ENCODE results near the gene VEGFC. TPM values are rescaled to one million over a fixed set of nuclear protein-coding genes. Genes with fewer than 3 reads are reported as not detected.
A peak's percentile ranks its signal among the peaks of the same experiment; 100 is the strongest.

VEGFC gene
- total RNA-seq, 1 donor from 2014 or later, result 20.3 TPM

- Mint-ChIP-seq H3K27ac (ENCODE audit: unreplicated experiment) (no peak overlapping the region), H3K9me3 (ENCODE audit: unreplicated experiment) (no peaks in the 10 kb centered on the region), H3K4me3 (ENCODE audit: unreplicated experiment) (no peak overlapping the region), H3K4me1 (ENCODE audit: low read depth, unreplicated experiment) (no peaks in the 10 kb centered on the region), H3K27me3 (ENCODE audit: low read depth, unreplicated experiment) (no peaks in the 10 kb centered on the region), H3K36me3 (ENCODE audit: low read depth, unreplicated experiment) (no peaks in the 10 kb centered on the region)
- DNase-seq (ENCODE audit: low read depth), result no peak
- no peak overlapping the region for H3K4me2 ChIP-seq (ENCODE audit: low read length)
- H4K20me1 ChIP-seq (ENCODE audit: insufficient read depth, low read length), result peaks cover 59% of the 10 kb centered on the region
- no peak overlapping the region for H3K9ac ChIP-seq (ENCODE audit: low read length)
- H3K4me3 ChIP-seq (ENCODE audit: insufficient read depth, low read depth, low read length), result no peak overlapping the region
- H3K4me1 ChIP-seq (ENCODE audit: insufficient read depth, low read length), result peaks cover 3% of the 10 kb centered on the region
- TF ChIP-seq EZH2 (IDR thresholded peaks at IDR 0.05; ENCODE audit: insufficient read depth, low read length), result no peak
- TF ChIP-seq CTCF (IDR thresholded peaks at IDR 0.05; ENCODE audit: insufficient read depth, low read depth, low read length), result no peak
- no peak for FAIRE-seq
- H3K27me3 ChIP-seq (ENCODE audit: insufficient read depth, low read length), result no peaks in the 10 kb centered on the region
- H3K36me3 ChIP-seq (ENCODE audit: insufficient read depth, low read length), result no peaks in the 10 kb centered on the region
- H3K27ac ChIP-seq (ENCODE audit: low read depth, low read length), result no peak overlapping the region
- H3K79me2 ChIP-seq (ENCODE audit: insufficient read depth, low read length), result peaks cover 91% of the 10 kb centered on the region
- H2AFZ ChIP-seq (ENCODE audit: low read depth, low read length), result no peak overlapping the region
- H3K9me3 ChIP-seq (ENCODE audit: insufficient read depth, low read depth, low read length), result no peaks in the 10 kb centered on the region
These were observed 48.6 kb downstream of the VEGFC start for GRCh38 chr4:176744091-176744490.

DNA sequence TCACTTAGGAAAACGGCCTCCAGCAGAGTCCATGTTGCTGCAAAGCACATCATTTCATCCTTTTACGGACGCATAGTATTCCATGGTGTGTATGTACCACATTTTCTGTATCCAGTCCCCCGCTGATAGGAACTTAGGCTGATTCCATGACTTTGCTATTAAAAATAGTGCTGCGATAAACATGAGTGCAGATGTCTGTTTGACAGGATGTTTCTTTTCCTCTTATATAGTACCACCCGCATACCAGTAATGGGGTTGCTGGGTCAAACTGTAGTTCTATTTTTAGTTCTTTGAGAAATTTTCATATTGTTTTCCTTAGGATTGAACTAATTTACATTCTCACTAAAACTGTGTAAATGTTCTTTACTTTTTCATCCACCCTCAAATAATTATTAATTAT is 50.5 kb downstream of the VEGFC start:
- Histone ChIP-seq H3K4me3 (ENCODE audit: insufficient read depth, low read depth, low read length) (no peak overlapping the region), H3K36me3 (ENCODE audit: insufficient read depth, low read length) (no peaks in the 10 kb centered on the region), H3K79me2 (ENCODE audit: insufficient read depth, low read length) (peaks cover 92% of the 10 kb centered on the region), H2AFZ (ENCODE audit: low read depth, low read length) (no peak overlapping the region), H3K27me3 (ENCODE audit: insufficient read depth, low read length) (no peaks in the 10 kb centered on the region), H4K20me1 (ENCODE audit: insufficient read depth, low read length) (peaks cover 64% of the 10 kb centered on the region), H3K27ac (ENCODE audit: low read depth, low read length) (no peak overlapping the region), H3K9me3 (ENCODE audit: insufficient read depth, low read depth, low read length) (no peaks in the 10 kb centered on the region), H3K9ac (ENCODE audit: low read length) (no peak overlapping the region), H3K4me1 (ENCODE audit: insufficient read depth, low read length) (peaks cover 3% of the 10 kb centered on the region), H3K4me2 (ENCODE audit: low read length) (no peak overlapping the region)
- H3K36me3 Mint-ChIP-seq (ENCODE audit: low read depth, unreplicated experiment), result no peaks in the 10 kb centered on the region
- no peaks in the 10 kb centered on the region for H3K9me3 Mint-ChIP-seq (ENCODE audit: unreplicated experiment)
- no peaks in the 10 kb centered on the region for H3K4me1 Mint-ChIP-seq (ENCODE audit: low read depth, unreplicated experiment)
- no peaks in the 10 kb centered on the region for H3K27me3 Mint-ChIP-seq (ENCODE audit: low read depth, unreplicated experiment)
- no peak for DNase-seq (ENCODE audit: low read depth)
- TF ChIP-seq CTCF (IDR thresholded peaks at IDR 0.05; ENCODE audit: insufficient read depth, low read depth, low read length), result no peak
- TF ChIP-seq EZH2 (IDR thresholded peaks at IDR 0.05; ENCODE audit: insufficient read depth, low read length), result no peak
- FAIRE-seq, result no peak
- H3K27ac Mint-ChIP-seq (ENCODE audit: unreplicated experiment), result no peak overlapping the region
- H3K4me3 Mint-ChIP-seq (ENCODE audit: unreplicated experiment), result no peak overlapping the region

DNA sequence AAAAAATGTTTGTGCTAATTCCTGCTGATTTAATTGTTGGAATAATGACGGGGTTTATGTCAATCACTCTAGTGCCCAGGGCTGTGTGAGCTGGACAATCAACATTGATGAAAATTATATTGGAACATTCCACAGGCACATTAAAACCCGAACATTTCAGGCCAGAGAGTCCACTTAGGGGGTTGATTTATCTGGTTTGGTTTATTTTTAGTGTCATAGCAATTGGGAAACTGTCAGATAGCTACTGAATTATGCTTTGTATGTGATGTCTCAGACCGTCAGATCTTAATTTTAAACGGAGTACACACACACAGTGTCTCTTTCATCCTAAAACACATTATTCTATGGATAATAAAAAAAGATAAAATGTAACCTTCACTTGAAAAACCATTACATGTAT is 51.5 kb downstream of the VEGFC start:
- H3K4me1 Mint-ChIP-seq (ENCODE audit: low read depth, unreplicated experiment), result no peaks in the 10 kb centered on the region
- Histone ChIP-seq H3K36me3 (ENCODE audit: insufficient read depth, low read length) (no peaks in the 10 kb centered on the region), H3K79me2 (ENCODE audit: insufficient read depth, low read length) (peaks cover 90% of the 10 kb centered on the region), H2AFZ (ENCODE audit: low read depth, low read length) (no peak overlapping the region), H4K20me1 (ENCODE audit: insufficient read depth, low read length) (peaks cover 57% of the 10 kb centered on the region), H3K4me3 (ENCODE audit: insufficient read depth, low read depth, low read length) (no peak overlapping the region), H3K9ac (ENCODE audit: low read length) (no peak overlapping the region), H3K27ac (ENCODE audit: low read depth, low read length) (no peak overlapping the region), H3K27me3 (ENCODE audit: insufficient read depth, low read length) (no peaks in the 10 kb centered on the region), H3K4me1 (ENCODE audit: insufficient read depth, low read length) (peaks cover under 1% of the 10 kb centered on the region), H3K4me2 (ENCODE audit: low read length) (no peak overlapping the region), H3K9me3 (ENCODE audit: insufficient read depth, low read depth, low read length) (no peaks in the 10 kb centered on the region)
- no peak overlapping the region for H3K27ac Mint-ChIP-seq (ENCODE audit: unreplicated experiment)
- no peaks in the 10 kb centered on the region for H3K27me3 Mint-ChIP-seq (ENCODE audit: low read depth, unreplicated experiment)
- no peaks in the 10 kb centered on the region for H3K9me3 Mint-ChIP-seq (ENCODE audit: unreplicated experiment)
- H3K4me3 Mint-ChIP-seq (ENCODE audit: unreplicated experiment), result no peak overlapping the region
- FAIRE-seq (peak; percentile 66), DNase-seq (ENCODE audit: low read depth) (no peak)
- no peak for TF ChIP-seq CTCF (IDR thresholded peaks at IDR 0.05; ENCODE audit: insufficient read depth, low read depth, low read length)
- TF ChIP-seq EZH2 (IDR thresholded peaks at IDR 0.05; ENCODE audit: insufficient read depth, low read length), result no peak
- no peaks in the 10 kb centered on the region for H3K36me3 Mint-ChIP-seq (ENCODE audit: low read depth, unreplicated experiment)
